T-helper 1 cell treated with Interleukin-12 subunit alpha and Interleukin-12 subunit beta and Interleukin-4 antibody, amounts not matched to agents 30 ng/mL and 1 ng/mL, for 36 hours (primary cell): ENCODE results near the gene ADSL. TPM values are rescaled to one million over a fixed set of nuclear protein-coding genes. Genes with fewer than 3 reads are reported as not detected.
"Not testable (repeated sequence)": the region's sequence is repeated elsewhere in the genome, so short reads cannot be mapped to it uniquely, and the experiment has no call there.

ENCODE experiments used
- intact Hi-C: fragments of 100-400 bp; cut with micrococcal nuclease; formaldehyde crosslinking; loops from one replicate; pipeline ENCODE4 v1.15.1; 2024
- total RNA-seq: library from RNA; stranded (reverse); gene quantifications from 2 replicates; pipeline ENCODE4 v1.2.3, GENCODE V29; 2022

The ADSL gene
- total RNA-seq, 1 donor from 2014 or later, result 123 TPM

DNA sequence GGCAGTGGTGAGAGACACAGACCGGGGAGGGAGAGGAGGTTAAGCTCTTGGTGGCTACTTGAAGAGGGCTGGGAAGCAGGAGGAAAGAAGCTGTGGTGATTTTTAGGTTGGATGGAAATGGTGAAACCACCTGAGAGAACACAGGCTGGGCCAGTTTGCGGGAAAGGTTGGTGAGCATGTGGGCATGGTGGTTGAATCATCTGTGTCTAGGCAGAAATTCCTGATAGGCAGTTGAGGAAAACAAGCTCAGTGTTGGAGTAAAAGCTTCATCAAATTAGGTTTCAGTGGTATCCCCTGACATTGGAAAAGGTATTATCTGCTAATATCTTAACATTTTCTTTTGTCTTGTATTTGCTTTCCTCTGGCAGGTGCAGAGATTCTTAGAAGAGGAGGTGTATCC lies 19.8 kb downstream of the ADSL start:
- intact Hi-C loops, result no loop called here

DNA sequence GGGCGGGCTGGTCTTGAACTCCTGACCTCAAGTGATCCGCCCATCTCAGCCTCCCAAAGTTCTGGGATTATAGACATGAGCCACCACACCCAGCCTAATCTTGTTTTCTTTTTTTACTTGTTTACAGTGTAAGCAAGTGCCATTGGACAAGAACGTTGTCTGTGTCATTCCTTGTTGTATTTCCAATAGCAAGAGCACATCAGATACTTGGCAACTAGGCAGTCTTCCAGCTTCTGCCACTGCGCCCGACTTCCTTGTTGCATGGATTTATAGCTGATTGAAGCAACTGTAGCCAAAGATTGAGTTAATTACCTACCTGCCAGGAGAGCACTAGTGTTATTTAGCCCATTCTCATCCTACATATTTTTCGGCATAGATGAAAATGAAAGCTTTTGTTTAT lies 21.0 kb downstream of the ADSL start:
- intact Hi-C loops, result no loop called here

DNA sequence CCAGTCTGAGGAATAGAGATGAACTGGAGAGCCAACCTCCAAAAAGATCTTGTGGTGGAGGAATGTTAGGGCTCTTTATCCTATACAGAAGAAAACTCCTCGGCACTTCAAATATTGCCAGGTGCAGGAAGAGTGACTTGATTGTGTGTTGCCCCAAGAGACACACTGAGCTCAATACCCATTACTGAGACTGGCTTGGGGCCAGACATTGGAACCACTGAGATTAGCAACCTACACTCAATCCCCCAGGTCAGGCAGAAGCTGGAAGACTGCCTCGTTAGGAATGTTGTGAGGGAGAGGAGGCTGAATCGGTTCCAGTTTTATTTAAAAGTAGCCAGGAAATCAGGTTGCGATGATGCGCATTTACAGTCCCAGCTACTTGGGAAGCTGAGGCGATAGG lies 21.7 kb downstream of the ADSL start:
- intact Hi-C loops, result no loop called here

DNA sequence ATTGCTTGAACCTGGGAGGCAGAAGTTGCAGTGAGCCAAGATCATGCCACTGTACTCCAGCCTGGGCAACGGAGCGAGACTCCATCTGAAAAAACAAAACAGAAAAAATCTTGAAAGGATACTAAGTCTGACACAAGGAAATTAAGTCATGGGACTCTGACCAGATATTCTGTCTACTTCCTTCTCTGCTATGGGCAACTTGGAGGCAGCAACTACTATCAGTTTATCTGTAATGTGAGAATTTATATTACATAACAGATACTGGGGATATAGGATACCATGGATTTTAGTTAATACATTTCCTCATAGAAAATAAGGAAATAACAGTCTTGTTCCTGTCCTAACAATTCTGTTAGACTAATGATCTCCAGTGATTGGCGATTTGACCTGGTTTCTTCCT lies 22.5 kb downstream of the ADSL start:
- intact Hi-C loops, result no loop called here

DNA sequence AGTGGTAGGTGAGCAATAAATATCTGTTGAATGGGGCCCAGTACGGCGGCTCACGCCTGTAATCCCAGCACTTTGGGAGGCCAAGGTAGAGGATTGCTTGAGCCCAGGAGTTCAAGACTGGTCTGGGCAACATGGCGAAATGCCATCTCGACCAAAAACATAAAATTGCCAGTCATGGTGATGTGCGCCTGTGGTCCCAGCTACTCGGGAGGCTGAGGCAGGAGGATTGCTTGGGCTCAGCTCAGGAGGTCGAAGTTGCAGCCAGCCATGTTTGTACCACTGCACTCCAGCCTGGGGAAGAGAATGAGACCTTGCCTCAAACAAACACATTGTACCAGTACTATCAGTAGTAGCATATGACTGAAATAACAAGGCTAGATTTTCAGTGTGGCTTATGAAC lies 28.3 kb downstream of the ADSL start:
- intact Hi-C loops, result no loop called here

- intact Hi-C loops, result no loop called here
Observed at GRCh38 chr22:40376149-40376548, 29.8 kb downstream of the ADSL start.

DNA sequence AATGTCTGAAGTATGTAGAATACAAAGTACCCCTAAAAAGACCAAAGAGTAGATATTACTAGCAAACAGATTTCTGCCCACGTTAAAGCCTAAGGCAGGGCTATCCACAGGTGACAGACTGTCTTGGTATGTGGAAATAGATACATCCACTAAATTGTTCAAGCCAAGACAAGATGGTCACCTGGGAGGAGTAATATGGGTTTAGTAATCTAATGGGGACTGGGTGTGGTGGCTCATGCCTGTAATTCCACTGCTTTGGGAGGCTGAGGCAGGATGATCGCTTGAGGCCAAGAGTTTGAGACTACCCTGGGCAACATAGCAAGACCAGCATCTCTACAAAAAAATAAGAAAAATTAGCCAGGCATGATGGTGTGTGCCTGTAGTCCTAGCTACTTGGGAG lies 31.6 kb downstream of the ADSL start:
- intact Hi-C loops, result no loop called here

GRCh38 chr22:40378448-40378847 lies 32.1 kb downstream of the ADSL start:
- intact Hi-C loops, result not testable (repeated sequence)

- intact Hi-C loops, result no loop called here
Observed at GRCh38 chr22:40381461-40381860, 35.2 kb downstream of the ADSL start.

- intact Hi-C loops, result no loop called here
Observed at GRCh38 chr22:40383905-40384304, 37.6 kb downstream of the ADSL start.

DNA sequence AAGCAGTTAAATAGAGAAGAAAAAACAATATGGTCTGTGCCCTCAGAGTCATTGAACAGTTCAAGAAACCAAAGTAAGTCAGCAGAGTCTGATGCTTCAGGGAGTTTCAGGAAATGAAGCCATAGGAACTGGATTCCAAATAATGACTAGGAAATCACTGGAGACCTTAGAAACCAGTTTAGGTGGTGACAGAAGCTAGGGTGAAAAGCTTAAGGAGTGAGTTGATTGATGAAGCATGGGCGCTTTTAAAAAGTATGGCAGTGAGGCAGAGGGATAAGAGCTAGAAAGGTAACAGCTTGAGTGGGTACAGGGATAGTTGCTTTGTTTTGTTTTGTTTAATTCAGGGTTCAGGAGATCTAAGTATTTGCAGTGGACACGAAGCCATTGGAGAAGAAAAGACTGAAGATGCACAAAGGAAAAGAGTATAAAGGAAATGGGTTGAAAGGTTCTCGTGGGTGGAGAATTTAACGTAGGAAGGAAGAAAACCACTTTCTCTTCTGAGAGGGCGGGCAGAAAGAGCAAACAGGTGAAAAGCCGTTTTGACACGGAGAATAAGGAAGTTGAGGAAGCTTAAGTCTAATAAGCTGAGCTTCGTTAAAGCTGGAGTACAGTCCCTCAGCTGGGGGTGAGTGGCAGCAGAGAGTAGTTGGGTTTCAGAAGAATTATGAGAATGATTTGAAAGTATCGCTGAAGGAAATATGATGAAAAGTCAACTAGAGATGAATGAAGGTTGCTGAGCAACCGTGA lies 38.9 kb downstream of the ADSL start:
- intact Hi-C loops, result loop anchor here (1.0 to 5.0 kb wide), 3 partner anchors 15 to 77 kb away; partner anchors contain the start of gene SGSM3

DNA sequence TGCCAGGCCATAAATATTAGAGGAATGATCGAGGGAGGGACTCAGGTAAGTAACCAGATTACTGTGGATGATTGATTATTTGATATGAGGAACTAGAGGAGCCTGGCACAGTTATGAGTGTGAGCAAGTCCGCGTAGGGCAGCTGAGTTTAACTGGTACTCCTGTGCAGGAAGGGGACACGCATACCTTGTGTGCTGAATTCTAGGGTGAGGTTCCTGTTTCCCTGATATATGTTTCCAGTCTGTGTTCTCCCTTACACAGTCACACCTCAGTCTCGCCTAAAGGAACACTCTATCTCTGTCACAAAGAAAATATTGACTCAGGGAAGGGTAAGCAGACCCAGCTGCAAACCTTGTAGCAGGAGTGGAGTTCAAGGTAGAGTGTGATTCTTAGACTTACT lies 41.4 kb downstream of the ADSL start:
- intact Hi-C loops, result loop anchor here (5.0 kb wide), 1 partner anchor 75 kb away; no protein-coding TSS in a partner anchor

GRCh38 chr22:40388231-40388630 lies 41.9 kb downstream of the ADSL start:
- intact Hi-C loops, result loop anchor here (5.0 kb wide), 1 partner anchor 74 kb away; no protein-coding TSS in a partner anchor

- intact Hi-C loops, result no loop called here
Observed at GRCh38 chr22:40391417-40391816, 45.1 kb downstream of the ADSL start.

DNA sequence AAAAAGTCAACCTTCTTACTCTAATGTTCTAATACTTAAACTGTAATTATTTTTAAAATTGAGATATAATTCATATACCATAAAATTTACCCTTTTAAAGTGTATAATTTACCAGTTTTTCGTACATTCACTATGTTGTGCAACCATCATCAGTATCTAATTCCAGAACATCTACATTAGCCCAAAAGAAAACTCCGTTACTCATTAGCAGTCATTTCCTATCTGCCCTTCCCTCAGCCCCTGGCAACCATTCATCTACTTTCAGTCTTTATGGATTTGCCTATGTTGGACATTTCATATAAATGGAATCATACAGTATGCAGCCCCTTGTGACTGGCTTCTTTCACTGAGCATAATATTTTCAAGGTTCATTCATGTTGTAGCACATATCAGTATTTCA lies 46.3 kb downstream of the ADSL start:
- intact Hi-C loops, result no loop called here

DNA sequence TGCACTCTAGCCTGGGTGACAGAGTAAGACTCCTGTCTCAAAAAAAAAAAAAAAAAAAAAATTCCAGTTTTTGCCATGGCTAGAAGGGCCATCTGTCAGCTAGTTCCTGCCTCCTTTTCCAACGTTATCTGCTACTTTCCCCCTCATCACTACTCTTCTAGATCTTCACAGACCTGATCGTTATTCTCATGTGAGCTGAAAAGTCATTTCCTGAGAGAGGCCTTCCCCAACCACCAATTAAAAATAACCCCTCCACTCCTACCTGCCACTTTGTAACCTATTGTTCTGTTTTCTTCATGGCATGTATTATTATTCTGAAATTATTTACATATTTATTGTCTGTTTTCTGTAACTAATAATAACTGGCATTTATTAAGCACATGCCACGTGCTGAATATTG lies 48.3 kb downstream of the ADSL start:
- intact Hi-C loops, result no loop called here

DNA sequence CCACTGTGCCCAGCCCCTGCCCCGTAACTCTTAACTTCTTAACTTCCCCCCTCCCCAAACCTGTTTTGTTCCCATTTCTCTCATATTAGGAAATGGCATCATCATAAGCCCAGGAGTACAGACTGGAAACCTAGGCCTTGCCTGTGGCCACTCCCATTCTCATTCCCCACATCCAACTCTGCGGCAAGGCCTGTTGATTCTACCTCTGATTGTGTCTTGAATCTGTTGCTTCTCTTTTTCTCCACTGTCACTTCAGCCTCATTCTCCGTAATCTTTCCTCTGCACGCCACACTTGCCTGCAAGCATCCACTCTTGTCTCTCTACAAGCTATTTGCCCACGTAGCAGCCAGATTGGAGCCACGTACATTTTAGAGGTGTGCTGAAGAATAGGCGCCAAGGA lies 49.3 kb downstream of the ADSL start:
- intact Hi-C loops, result no loop called here

DNA sequence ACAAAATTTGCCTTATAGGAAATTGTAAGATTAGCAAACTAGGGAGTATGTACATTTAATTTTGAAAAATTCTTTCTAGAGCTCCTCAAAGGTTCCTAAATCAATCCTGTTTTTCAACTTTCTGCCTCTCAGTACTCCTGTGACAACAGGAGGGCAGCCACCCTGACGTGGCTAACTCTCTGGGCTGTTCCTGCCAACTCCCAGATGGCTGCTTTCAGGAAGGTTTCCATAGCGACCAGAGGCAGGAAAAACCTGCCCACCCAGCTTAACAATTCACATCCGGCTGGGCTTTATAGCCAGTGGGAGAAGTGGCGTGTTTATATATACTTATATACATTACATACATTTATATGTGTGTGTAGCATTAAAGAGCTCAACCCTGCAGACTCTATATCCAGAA lies 50.6 kb downstream of the ADSL start:
- intact Hi-C loops, result no loop called here

- intact Hi-C loops, result no loop called here
Observed at GRCh38 chr22:40397396-40397795, 51.1 kb downstream of the ADSL start.

GRCh38 chr22:40399621-40400020 lies 53.3 kb downstream of the ADSL start:
- intact Hi-C loops, result loop anchor here (2.0 kb wide), 1 partner anchor 29 kb away; the partner anchor contains the start of gene SGSM3

DNA sequence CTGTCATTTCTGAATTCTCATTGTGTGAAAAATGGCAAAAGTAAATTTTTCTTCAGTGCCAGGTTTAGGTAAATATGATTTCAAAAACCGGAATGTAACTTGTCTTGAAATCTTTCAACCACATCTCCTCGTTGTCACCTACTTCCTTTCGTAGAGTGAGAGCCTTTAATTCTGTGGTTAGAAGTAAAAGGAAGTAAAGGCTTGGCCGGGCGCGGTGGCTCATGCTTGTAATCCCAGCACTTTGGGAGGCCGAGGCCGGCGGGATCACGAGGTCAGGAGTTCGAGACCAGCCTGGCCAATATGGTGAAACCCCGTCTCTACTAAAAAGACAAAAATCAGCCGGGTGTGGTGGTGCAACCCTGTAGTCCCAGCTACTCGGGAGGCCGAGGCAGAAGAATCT lies 53.9 kb downstream of the ADSL start:
- intact Hi-C loops, result loop anchor here (2.0 kb wide), 1 partner anchor 29 kb away; the partner anchor contains the start of gene SGSM3

DNA sequence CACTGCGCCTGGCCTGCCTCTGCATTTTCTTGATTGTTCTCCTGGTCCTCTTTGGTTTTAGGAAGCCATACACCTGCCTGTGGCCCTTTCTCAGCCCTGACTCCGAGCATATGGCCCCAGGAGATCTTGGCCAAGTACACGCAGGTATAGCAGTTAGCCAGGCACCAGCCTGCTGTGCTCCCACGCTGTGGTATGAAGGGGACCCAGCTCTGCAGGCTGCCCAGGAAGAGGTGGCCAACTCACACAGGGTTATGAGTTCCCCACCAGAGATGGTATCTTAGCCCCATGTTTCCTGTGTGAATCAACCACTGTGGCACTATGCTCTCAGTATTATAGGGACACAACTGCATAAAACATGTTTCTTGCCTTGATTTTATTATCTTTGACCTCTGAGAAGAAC lies 55.2 kb downstream of the ADSL start:
- intact Hi-C loops, result loop anchor here (1.0 to 2.0 kb wide), 2 partner anchors 16 to 31 kb away; partner anchors contain the start of gene SGSM3

GRCh38 chr22:40401981-40402406 lies 55.7 kb downstream of the ADSL start:
- intact Hi-C loops, result loop anchor here (1.0 to 2.0 kb wide), 2 partner anchors 17 to 31 kb away; partner anchors contain the start of gene SGSM3
